ENCODE data around the gene SHANK2.

Gene SHANK2

DNA sequence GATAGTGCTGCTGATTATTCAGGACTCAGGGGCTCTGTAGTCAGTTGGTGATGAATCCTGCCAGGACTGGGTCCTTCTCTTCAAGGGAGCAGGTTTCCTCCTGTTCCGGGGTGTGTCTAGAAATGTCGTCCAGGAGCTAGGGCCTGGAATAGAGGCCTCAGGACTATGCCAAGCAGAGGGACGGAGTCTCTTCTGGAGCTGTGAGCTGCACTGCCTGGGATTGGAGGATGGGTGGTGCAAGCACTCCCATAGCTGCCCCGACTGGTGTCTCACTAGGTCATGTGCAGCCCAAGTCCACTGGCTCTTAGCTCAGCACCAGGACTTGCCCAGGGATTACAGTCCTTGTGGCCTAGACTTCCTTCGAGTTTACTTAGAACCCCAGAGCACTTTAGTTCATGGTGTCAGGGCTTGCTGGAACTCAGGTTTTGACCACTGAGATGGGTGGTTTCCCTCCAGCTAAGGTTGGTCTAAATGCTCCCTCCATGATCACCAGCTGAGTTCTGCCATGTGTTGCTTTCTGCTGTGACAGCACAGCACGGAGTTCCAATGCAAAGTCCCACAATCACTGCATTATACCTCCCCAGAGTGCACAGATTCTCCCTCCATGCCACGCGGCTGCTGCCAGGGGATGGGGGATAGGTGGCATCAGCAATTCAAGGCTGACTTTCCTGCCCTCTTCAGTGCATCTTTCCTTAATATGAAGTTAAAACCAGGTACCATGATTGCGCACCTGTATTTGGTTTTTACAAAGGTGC, 42.6 kb upstream of the SHANK2 start:
- TF ChIP-seq, protein P1, sequence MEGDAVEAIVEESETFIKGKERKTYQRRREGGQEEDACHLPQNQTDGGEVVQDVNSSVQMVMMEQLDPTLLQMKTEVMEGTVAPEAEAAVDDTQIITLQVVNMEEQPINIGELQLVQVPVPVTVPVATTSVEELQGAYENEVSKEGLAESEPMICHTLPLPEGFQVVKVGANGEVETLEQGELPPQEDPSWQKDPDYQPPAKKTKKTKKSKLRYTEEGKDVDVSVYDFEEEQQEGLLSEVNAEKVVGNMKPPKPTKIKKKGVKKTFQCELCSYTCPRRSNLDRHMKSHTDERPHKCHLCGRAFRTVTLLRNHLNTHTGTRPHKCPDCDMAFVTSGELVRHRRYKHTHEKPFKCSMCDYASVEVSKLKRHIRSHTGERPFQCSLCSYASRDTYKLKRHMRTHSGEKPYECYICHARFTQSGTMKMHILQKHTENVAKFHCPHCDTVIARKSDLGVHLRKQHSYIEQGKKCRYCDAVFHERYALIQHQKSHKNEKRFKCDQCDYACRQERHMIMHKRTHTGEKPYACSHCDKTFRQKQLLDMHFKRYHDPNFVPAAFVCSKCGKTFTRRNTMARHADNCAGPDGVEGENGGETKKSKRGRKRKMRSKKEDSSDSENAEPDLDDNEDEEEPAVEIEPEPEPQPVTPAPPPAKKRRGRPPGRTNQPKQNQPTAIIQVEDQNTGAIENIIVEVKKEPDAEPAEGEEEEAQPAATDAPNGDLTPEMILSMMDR (IDR thresholded peaks at IDR 0.05; ENCODE audit: control extremely low read depth, extremely low read depth, low read depth, missing control alignments) = no peak
- POLR2A ChIA-PET = no interaction called here
- CTCF ChIA-PET = no interaction called here
- DNase-seq (ENCODE audit: extremely low spot score) = no peak

DNA sequence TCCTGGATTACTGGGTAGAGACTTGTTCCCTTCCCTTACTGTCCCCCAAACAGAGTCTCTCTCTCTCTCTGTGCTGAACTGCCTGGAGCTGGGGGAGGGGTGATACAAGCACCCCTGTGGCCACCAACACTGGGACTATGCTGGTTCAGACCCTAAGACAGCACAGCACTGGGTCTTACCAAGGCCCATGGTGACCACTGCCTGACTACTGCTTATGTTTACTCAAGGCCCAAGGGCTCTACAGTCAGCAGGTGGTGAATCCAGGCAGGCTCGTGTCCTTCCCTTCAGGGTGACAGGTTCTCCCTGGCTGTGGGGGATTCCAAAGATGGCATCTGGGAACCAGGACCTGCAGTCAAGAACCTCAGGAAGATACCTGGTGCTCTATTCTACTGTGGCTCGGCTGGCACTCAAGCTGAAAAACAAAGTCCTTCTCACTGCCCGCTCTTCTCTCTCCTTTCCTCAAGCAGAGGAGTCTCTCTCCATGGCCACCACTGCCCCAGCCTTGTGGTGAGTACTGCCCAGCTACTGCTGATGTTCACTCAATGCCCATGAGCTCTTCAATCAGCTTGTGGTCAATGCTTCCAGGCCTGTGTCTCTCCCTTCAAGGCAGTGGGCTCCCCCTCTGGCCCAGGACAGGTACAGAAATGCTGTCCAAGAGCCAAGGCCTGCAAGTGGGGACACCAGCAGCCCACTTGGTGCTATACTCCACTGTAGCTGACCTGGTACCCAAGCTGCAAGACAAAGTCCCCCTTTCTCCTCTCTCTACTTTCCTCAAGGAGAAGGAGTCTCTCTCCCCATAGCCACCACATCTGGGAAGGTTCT, 41.8 kb upstream of the SHANK2 start:
- TF ChIP-seq, protein P1 (IDR thresholded peaks at IDR 0.05; ENCODE audit: control extremely low read depth, extremely low read depth, low read depth, missing control alignments) = no peak
- ChIA-PET POLR2A (no interaction called here), CTCF (no interaction called here)
- no peak for DNase-seq (ENCODE audit: extremely low spot score)

DNA sequence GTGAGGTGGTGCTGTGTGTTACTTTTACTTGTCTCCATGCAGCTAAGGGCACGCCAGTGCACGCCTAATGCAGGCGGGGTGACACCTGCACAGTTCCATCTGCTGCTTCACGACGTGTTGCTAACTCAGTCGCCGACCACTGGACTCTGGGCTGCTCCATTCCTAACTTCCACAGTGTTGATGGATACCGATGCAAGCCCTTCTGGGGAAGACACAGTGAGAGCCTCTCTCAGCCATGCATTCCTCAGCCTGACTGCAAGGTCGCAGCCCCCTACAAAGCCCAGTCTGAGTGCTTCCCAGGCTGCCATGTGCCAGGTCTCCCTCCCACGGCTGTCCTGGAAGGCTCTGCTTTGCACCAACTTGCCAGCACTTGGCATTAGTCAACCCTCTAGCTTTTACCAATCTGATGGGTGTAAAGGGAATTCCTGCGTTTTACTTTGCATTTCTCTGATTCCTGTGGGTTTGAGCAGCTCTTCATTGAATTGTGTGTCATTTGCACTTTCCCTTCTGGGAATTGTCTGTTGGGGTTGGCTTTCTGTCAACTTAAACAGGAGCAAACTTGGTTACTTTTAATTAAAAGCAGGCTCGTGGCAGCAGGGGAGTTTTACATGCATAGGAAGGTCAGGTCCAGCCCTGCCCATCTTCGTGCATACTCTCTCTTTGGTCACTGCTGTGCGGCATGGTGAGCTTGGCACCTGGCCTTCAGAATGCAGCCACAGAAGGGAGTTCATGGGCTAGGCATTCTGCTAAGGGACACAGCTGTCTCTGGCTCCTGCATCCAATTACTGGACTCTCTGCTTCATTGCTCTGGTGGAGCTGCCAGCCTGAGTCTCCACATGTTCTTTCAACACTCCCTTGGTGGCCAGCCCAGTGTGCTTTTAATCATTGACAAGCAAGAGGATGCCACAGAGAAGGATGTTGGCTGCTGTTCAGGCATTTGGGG, 34.6 kb upstream of the SHANK2 start:
- POLR2A ChIA-PET = no interaction called here
- no peak for DNase-seq (ENCODE audit: extremely low spot score)
- TF ChIP-seq, protein P1 (IDR thresholded peaks at IDR 0.05; ENCODE audit: control extremely low read depth, extremely low read depth, low read depth, missing control alignments) = no peak
- CTCF ChIA-PET = no interaction called here

DNA sequence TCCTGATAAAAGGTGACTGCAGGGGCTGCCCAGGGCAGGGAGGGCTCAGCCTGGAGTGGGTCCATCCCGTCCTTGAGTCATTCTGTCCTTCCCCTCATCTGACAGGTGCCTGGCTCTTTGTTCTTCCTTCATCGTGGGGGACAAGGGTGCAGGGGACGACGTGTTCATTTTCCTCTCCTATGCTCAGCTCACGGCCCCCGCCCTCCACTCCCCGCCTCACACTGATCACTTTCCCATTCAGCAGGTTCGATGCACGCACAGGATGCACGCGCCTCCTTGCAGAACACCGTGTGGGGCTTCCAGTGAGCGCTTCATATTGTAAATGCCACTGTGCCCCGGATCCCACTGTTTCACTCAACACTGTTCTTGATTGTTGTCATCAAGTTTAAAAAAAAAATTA, 32.7 kb upstream of the SHANK2 start:
- CTCF ChIA-PET = no interaction called here
- no peak for DNase-seq (ENCODE audit: extremely low spot score)
- POLR2A ChIA-PET = no interaction called here
- TF ChIP-seq, protein P1 (IDR thresholded peaks at IDR 0.05; ENCODE audit: control extremely low read depth, extremely low read depth, low read depth, missing control alignments) = no peak

- POLR2A ChIA-PET = no interaction called here
- DNase-seq (ENCODE audit: extremely low spot score) = no peak
- CTCF ChIA-PET = no interaction called here
- TF ChIP-seq, protein P1 (IDR thresholded peaks at IDR 0.05; ENCODE audit: control extremely low read depth, extremely low read depth, low read depth, missing control alignments) = no peak
These were observed 32.2 kb upstream of the SHANK2 start for GRCh38 chr11:71284525-71285092.

- ChIA-PET POLR2A (no interaction called here), CTCF (no interaction called here)
- TF ChIP-seq, protein P1 (IDR thresholded peaks at IDR 0.05; ENCODE audit: control extremely low read depth, extremely low read depth, low read depth, missing control alignments) = no peak
- no peak for DNase-seq (ENCODE audit: extremely low spot score)
These were observed 31.6 kb upstream of the SHANK2 start for GRCh38 chr11:71283971-71284441.

Measured in GM10248 (cell line).